Liver (tissue), 9 donors: Measurements from ENCODE around the gene RHEB. TPM values are rescaled to one million over a fixed set of nuclear protein-coding genes. Genes with fewer than 3 reads are reported as not detected.

ENCODE experiments used
- DNase-seq: peaks from one replicate; pipeline ENCODE4 v3.0.0-alpha.2; 2017; ENCODE audit warnings: low spot score
- H3K27ac ChIP-seq, 2 donors: one replicate each; pipeline ENCODE4 v1.7.0; 2013; ENCODE audit warnings: inconsistent platforms in 2 of 2, low read length in 2 of 2, control low read depth in 1 of 2, low read depth in 1 of 2, mild to moderate bottlenecking in 1 of 2
- H3K27me3 ChIP-seq, 4 donors: one replicate each; pipeline versions ENCODE4 v1.6.1 to v1.7.0; 2013; ENCODE audit warnings: low read length in 3 of 4, inconsistent platforms in 1 of 4, mild to moderate bottlenecking in 1 of 4, moderate library complexity in 1 of 4; ENCODE audit not compliant: control insufficient read depth in 4 of 4, insufficient read depth in 4 of 4
- H3K36me3 ChIP-seq, 4 donors: one replicate each; pipeline versions ENCODE4 v1.6.1 to v1.7.0; 2013; ENCODE audit warnings: low read length in 3 of 4, mild to moderate bottlenecking in 3 of 4, low read depth in 1 of 4, moderate library complexity in 1 of 4; ENCODE audit not compliant: control insufficient read depth in 4 of 4, insufficient read depth in 3 of 4
- H3K4me1 ChIP-seq, 4 donors: one replicate each; pipeline versions ENCODE4 v1.6.1 to v1.7.0; 2013; ENCODE audit warnings: low read length in 3 of 4, mild to moderate bottlenecking in 3 of 4, moderate library complexity in 1 of 4; ENCODE audit not compliant: control insufficient read depth in 4 of 4, insufficient read depth in 4 of 4
- H3K4me3 ChIP-seq, 3 donors: one replicate each; pipeline versions ENCODE4 v1.6.1 to v1.7.0; 2013; ENCODE audit warnings: low read length in 3 of 3, control low read depth in 1 of 3, low read depth in 1 of 3, mild to moderate bottlenecking in 1 of 3
- H3K9ac ChIP-seq, 2 donors: one replicate each; pipeline ENCODE4 v1.7.0; 2013; ENCODE audit warnings: low read length in 2 of 2, mild to moderate bottlenecking in 2 of 2, moderate library complexity in 2 of 2, control low read depth in 1 of 2, low read depth in 1 of 2
- H3K9me3 ChIP-seq, 4 donors: one replicate each; pipeline versions ENCODE4 v1.6.1 to v1.7.0; 2013; ENCODE audit warnings: low read length in 3 of 4; ENCODE audit not compliant: control insufficient read depth in 4 of 4
- ATF3 ChIP-seq: IDR thresholded peaks from 2 replicates; pipeline ENCODE4 v1.6.1; 2016; ENCODE audit warnings: antibody characterized with exemption
- CTCF ChIP-seq: fragments of 150-350 bp; IDR thresholded peaks from 2 replicates; pipeline ENCODE4 v1.5.1; 2017; ENCODE audit warnings: improper control_type of control experiment, low read depth, low read length; ENCODE audit not compliant: missing input control
- EGR1 ChIP-seq, 2 donors: IDR thresholded peaks; 2 replicates each; pipeline ENCODE4 v1.6.1; 2016 to 2018; ENCODE audit warnings: antibody characterized with exemption in 2 of 2, low read depth in 2 of 2
- FOXA1 ChIP-seq: IDR thresholded peaks from 2 replicates; pipeline ENCODE4 v1.6.1; 2016; ENCODE audit warnings: antibody characterized with exemption
- FOXA2 ChIP-seq: IDR thresholded peaks from 2 replicates; pipeline ENCODE4 v1.6.1; 2016; ENCODE audit warnings: antibody characterized with exemption
- GABPA ChIP-seq, 2 donors: IDR thresholded peaks in 1 of 2; conservative IDR thresholded peaks in 1 of 2; 2 replicates each; pipeline ENCODE4 v1.6.1; 2016; ENCODE audit warnings: antibody characterized with exemption in 2 of 2, mild to moderate bottlenecking in 1 of 2, moderate library complexity in 1 of 2
- HNF4A ChIP-seq, 2 donors: conservative IDR thresholded peaks; 2 replicates each; pipeline ENCODE4 v1.6.1; 2016; ENCODE audit warnings: antibody characterized with exemption in 2 of 2, mild to moderate bottlenecking in 2 of 2
- HNF4G ChIP-seq: IDR thresholded peaks from 2 replicates; pipeline ENCODE4 v1.6.1; 2016; ENCODE audit warnings: antibody characterized with exemption
- JUND ChIP-seq, 2 donors: IDR thresholded peaks; 2 replicates each; pipeline ENCODE4 v1.6.1; 2016; ENCODE audit warnings: antibody characterized with exemption in 2 of 2
- MAX ChIP-seq: IDR thresholded peaks from 2 replicates; pipeline ENCODE4 v1.6.1; 2016; ENCODE audit warnings: antibody characterized with exemption
- NR2F2 ChIP-seq: IDR thresholded peaks from 2 replicates; pipeline ENCODE4 v1.6.1; 2016; ENCODE audit warnings: antibody characterized with exemption
- RAD21 ChIP-seq, 2 donors: IDR thresholded peaks; 2 replicates each; pipeline ENCODE4 v1.6.1; 2016; ENCODE audit warnings: antibody characterized with exemption in 2 of 2, mild to moderate bottlenecking in 2 of 2
- REST ChIP-seq: IDR thresholded peaks from 2 replicates; pipeline ENCODE4 v1.6.1; 2016; ENCODE audit warnings: antibody characterized with exemption, mild to moderate bottlenecking
- RXRA ChIP-seq, 2 donors: IDR thresholded peaks; 2 replicates each; pipeline ENCODE4 v1.6.1; 2017 to 2018; ENCODE audit warnings: antibody characterized with exemption in 2 of 2, mild to moderate bottlenecking in 1 of 2
- SP1 ChIP-seq: IDR thresholded peaks from 2 replicates; pipeline ENCODE4 v1.6.1; 2018; ENCODE audit warnings: antibody characterized with exemption, mild to moderate bottlenecking
- TAF1 ChIP-seq: conservative IDR thresholded peaks from 2 replicates; pipeline ENCODE4 v1.6.1; 2016; ENCODE audit warnings: antibody characterized with exemption, mild to moderate bottlenecking
- YY1 ChIP-seq: IDR thresholded peaks from 2 replicates; pipeline ENCODE4 v1.6.1; 2016; ENCODE audit warnings: antibody characterized with exemption, mild to moderate bottlenecking
- ZBTB33 ChIP-seq: IDR thresholded peaks from 2 replicates; pipeline ENCODE4 v1.6.1; 2016; ENCODE audit warnings: antibody characterized with exemption
- WGBS: extraction: QIAGEN DNeasy Blood & Tissue Kit; methylation state at CpG from one replicate; pipeline ENCODE4 v1.1.7; 2013; 5-methylcytosine and 5-hydroxymethylcytosine counted together
- polyA plus RNA-seq, 2 donors: library from polyadenylated mRNA; stranded (reverse) in 1 of 2; unstranded in 1 of 2; fragments of 200-250 nt in 1 of 2; fragments of >200 nt in 1 of 2; fragmentation: Nextera tagmentation in 1 of 2; extraction: Ambion mirVana in 1 of 2; gene quantifications; one replicate each; pipeline versions ENCODE4 v1.2.1 to v1.2.3, GENCODE V29; 2013 to 2015
- total RNA-seq, 2 donors: library from RNA; depleted of rRNA; stranded (reverse); fragments of >200 nt; gene quantifications; one replicate each; pipeline ENCODE4 v1.2.3, GENCODE V29; 2014
- donor health status: healthy.
- donor health status: healthy.
- donor health status: healthy.
- donor health status: healthy.
- donor health status: healthy.

RHEB gene
- total and polyA plus RNA-seq, 4 donors = 29.5 to 59.0 (median 36.5) TPM

GRCh38 chr7:151451156-151451555, 68.5 kb downstream of the RHEB start:
- no peak overlapping the region for H3K27ac ChIP-seq
- H3K36me3 ChIP-seq = no peaks in the 10 kb centered on the region
- H3K27me3 ChIP-seq = no peaks in the 10 kb centered on the region
- no peak for DNase-seq
- no peak for TF ChIP-seq REST
- no peak for TF ChIP-seq ATF3
- TF ChIP-seq EGR1 (IDR thresholded peaks at IDR 0.05; ENCODE audit: low read depth in 2 of 2) = no peak
- no peak for TF ChIP-seq TAF1
- no peak for TF ChIP-seq RXRA (IDR thresholded peaks at IDR 0.05)
- no peak for TF ChIP-seq GABPA (IDR thresholded peaks at IDR 0.05 in 1 of 2, conservative IDR thresholded peaks at IDR 0.05 in 1 of 2)
- TF ChIP-seq YY1 = no peak
- no peak for TF ChIP-seq RAD21 (IDR thresholded peaks at IDR 0.05)
- WGBS = 91% methylated on average over 5 of the region's 5 CpGs
- H3K9ac ChIP-seq = no peak overlapping the region
- H3K9me3 ChIP-seq = no peaks in the 10 kb centered on the region
- H3K4me1 ChIP-seq = peaks cover 0 to 2% (median 0%) of the 10 kb centered on the region in 4 donors
- H3K4me3 ChIP-seq = no peak overlapping the region

GRCh38 chr7:151449990-151450389, 69.7 kb downstream of the RHEB start:
- WGBS = 91% methylated on average over 9 of the region's 9 CpGs
- TF ChIP-seq RAD21 (IDR thresholded peaks at IDR 0.05) = no peak
- TF ChIP-seq FOXA1 = no peak
- no peak for TF ChIP-seq SP1
- no peak for TF ChIP-seq JUND (IDR thresholded peaks at IDR 0.05)
- no peak for TF ChIP-seq EGR1 (IDR thresholded peaks at IDR 0.05; ENCODE audit: low read depth in 2 of 2)
- TF ChIP-seq ZBTB33 = no peak
- TF ChIP-seq NR2F2 = no peak
- no peak for TF ChIP-seq ATF3
- no peak for TF ChIP-seq GABPA (IDR thresholded peaks at IDR 0.05 in 1 of 2, conservative IDR thresholded peaks at IDR 0.05 in 1 of 2)
- no peak for TF ChIP-seq FOXA2
- no peak for TF ChIP-seq RXRA (IDR thresholded peaks at IDR 0.05)
- TF ChIP-seq MAX = no peak
- TF ChIP-seq HNF4G = no peak
- no peak for TF ChIP-seq TAF1
- TF ChIP-seq HNF4A (conservative IDR thresholded peaks at IDR 0.05) = no peak
- TF ChIP-seq YY1 = no peak
- TF ChIP-seq CTCF = no peak
- TF ChIP-seq REST = no peak

More at GRCh38 chr7:151449990-151450389, 69.7 kb downstream of the RHEB start:
- Histone ChIP-seq H3K9me3 (no peaks in the 10 kb centered on the region), H3K4me1 (peaks cover 0 to 2% (median 0%) of the 10 kb centered on the region in 4 donors), H3K9ac (no peak overlapping the region), H3K27ac (no peak overlapping the region), H3K36me3 (no peaks in the 10 kb centered on the region), H3K27me3 (no peaks in the 10 kb centered on the region), H3K4me3 (no peak overlapping the region)
- no peak for DNase-seq
